Measurements from ENCODE around the gene PABPN1L.

PABPN1L gene

DNA sequence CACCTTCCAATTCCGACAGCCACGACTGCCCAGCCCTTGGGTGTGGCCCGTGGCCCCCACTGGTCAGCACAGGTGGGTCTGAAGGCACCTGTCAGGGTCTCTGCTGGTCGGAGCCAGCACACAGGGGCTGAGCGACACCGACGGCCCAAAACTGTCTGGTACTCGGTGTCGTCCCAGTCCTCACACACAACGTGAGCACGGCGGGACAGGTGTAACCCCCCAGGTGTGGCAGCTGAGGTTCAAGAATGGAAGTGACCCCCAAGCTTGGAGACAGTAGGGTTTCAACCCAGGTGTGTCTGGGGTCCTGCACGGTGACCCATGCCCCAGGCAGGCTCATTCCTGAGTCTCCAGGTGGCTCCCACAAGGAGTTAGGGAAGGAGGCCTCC is 10.7 kb downstream of the PABPN1L start:
- Mint-ChIP-seq H3K4me3 (peak overlapping the region; percentile 76 to 83), H3K27ac (peak overlapping the region in 1 of 2 donors; percentile 6), H3K9me3 (no peaks in the 10 kb centered on the region), H3K27me3 (no peaks in the 10 kb centered on the region), H3K4me1 (peaks cover 39% of the 10 kb centered on the region)
- DNase-seq (no peak), ATAC-seq (no peak)

DNA sequence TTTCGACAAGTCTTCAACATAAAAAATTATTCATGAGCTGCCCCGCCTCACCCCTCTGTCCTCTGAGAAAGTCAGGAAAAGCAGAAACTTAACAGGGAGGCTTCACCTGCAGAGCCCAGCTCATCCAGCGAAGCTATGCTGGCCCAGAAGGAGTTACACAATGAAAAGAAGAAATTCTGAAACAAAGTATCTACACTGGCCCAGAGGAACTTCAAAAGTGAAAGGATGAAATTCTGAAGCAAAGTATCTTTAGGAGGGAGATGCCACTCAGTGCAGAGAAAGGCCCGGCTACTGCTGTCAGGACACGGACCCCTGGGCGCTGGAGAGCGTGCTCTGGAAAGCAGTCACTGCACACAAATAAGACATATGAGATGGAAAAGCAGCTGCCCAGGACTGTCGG is 11.3 kb downstream of the PABPN1L start:
- Mint-ChIP-seq H3K27ac (no peak overlapping the region), H3K27me3 (no peaks in the 10 kb centered on the region), H3K4me3 (peak overlapping the region; percentile 63 to 67), H3K4me1 (peaks cover 39% of the 10 kb centered on the region), H3K9me3 (no peaks in the 10 kb centered on the region)
- ATAC-seq (no peak), DNase-seq (no peak)

DNA sequence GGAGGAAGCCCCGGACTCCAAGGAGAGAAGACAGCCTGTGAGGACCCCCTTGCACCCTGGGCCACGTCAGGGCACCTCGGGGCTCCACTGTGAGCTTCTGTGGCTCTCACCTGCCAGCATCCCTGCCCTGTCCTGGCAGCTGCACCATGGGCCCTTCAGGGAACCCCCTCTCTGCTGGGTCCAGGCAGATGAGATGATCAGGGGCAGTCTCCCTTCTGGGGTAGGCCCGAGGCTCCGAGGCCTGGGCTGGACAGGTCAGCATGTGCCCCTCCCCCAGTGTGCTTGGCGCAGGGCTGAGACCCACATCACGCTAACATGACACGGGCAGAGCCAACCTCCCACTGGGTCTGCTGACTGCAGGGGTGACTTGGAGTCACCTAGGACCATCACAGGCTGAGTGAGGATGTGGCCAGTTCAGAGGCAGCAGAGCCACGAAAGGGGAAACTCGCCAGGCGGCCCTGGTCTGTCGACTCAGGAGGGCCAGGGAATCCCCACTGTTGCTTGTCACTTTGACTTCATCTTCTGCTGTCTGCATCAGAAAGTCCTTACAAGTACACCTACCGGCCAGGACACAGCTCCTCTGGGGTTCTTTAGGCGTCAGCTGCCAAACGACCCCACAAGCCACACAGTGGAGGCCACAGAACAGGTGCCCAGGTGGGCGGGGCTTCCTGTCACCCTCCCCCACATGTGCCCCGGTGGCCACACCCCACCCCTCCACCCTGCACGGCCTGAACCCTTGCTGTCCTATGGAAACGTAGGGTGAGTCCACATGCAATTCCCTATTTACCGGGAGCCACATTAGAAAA is 12.0 kb downstream of the PABPN1L start:
- no peaks in the 10 kb centered on the region for H3K9me3 Mint-ChIP-seq
- no peaks in the 10 kb centered on the region for H3K27me3 Mint-ChIP-seq
- DNase-seq (peak; percentile 15 to 38), ATAC-seq (peak; percentile 48)
- peaks cover 39% of the 10 kb centered on the region for H3K4me1 Mint-ChIP-seq
- H3K27ac Mint-ChIP-seq, result no peak overlapping the region
- peak overlapping the region in 1 of 2 donors; percentile 33 for H3K4me3 Mint-ChIP-seq

DNA sequence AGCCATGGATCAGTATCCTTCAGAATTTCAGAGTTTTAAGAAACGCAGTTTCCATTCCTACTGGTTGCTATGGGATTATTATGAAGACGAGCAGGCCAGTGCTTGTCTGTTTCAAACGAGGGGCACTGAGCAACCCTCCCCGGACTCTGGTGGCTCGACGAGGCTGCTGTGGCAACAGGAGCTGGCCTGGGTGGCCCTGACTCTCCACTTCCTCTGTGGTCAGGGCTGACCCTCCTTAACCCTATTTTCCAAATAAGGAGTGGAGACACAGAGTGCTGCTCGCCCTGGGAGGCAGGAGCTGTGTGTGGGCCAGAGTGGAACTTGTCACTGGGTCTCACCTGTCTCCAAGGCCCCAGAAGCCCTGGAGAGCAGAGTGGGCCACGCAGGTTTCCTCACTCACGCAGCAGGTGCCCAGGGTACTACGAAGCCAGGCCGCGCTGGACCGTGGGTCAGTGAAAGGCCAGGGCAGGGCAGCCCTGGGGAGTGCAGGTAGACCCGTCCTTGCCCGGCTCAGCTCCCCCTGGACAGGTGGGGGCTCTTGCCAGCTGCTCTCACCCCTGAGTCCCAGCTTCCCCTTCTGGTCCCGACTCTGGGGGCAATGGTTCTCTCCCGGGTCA is 13.0 kb downstream of the PABPN1L start:
- Mint-ChIP-seq H3K9me3 (no peaks in the 10 kb centered on the region), H3K4me1 (peaks cover 35% of the 10 kb centered on the region), H3K27me3 (no peaks in the 10 kb centered on the region), H3K4me3 (no peak overlapping the region), H3K27ac (peak overlapping the region in 1 of 2 donors; percentile 12)
- DNase-seq, result no peak
- no peak for ATAC-seq

DNA sequence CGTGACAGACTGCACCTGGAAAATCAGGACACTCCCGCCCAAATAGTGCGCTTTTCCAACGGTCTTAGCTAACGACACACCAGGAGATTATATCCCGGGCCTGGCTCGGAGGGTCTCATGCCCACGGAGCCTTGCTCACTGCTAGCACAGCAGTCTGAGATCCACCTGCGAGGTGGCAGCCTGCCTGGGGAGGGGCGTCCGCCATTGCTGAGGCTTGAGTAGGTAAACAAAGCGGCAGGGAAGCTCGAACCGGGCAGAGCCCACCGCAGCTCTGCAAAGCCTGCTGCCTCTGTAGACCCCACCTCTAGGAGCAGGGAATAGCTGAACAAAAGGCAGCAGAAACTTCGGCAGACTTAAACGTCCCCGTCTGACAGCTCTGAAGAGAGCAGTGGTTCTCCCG is 14.8 kb downstream of the PABPN1L start:
- H3K4me1 Mint-ChIP-seq, result peaks cover 25% of the 10 kb centered on the region
- no peaks in the 10 kb centered on the region for H3K9me3 Mint-ChIP-seq
- no peak overlapping the region for H3K4me3 Mint-ChIP-seq
- DNase-seq (no peak), ATAC-seq (no peak)
- H3K27ac Mint-ChIP-seq, result no peak overlapping the region
- H3K27me3 Mint-ChIP-seq, result no peaks in the 10 kb centered on the region

DNA sequence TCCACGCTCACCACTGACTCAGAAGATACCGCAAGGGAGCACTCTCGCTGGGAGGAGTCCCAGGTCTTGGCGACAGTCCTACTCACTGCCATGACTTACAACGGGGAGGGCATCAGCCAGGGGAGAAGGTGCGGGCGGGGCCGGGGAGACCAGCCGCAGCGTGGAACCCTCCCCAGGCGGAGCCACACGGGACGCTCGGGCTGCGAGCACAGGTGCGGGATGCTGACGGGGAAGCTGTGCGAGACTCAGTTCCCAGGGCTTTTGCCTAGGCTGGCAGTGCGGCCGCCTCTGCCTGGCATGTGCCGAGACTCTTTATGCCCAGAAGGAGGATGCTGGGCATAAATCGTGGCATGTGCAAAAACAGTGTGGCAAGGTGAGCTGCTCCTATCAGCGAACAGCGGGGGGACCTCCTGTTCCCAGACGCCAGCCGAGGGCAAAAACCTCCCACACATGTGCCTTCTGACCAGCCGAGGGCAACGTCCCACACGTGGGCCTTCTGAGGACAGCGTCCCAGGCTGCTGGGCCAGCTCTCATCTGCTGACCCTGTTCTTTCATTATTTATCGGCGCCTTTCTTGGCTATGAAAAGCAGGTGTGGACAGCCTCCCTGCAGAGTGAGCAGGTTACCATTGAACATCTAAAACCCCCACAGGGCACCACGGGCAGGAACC is 15.8 kb downstream of the PABPN1L start:
- Mint-ChIP-seq H3K27me3 (no peaks in the 10 kb centered on the region), H3K9me3 (no peaks in the 10 kb centered on the region), H3K27ac (peak overlapping the region in 1 of 2 donors; percentile 12), H3K4me1 (peaks cover 19% of the 10 kb centered on the region), H3K4me3 (no peak overlapping the region)
- DNase-seq (no peak), ATAC-seq (no peak)

DNA sequence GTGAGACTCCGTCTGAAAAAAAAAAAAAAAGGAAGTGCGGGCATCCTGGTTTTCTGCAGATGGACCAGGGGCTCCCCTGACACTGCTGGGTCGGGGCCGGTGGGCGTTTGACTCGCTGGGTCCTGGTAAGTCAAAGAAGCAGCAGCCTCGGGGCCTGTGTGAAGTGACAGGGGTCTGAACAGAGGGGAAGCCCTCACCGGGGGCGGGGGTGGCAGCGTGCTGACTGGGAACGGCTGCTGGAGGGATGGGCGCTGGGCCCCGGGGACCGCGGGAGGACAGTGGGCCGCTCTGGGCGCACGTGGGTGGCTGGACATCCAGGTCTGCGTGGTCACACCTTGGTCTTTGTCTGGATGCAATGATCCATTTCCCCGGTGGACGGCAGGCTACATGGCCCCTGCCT is 17.9 kb downstream of the PABPN1L start:
- Mint-ChIP-seq H3K4me1 (no peaks in the 10 kb centered on the region), H3K4me3 (no peak overlapping the region), H3K27me3 (no peaks in the 10 kb centered on the region), H3K27ac (no peak overlapping the region), H3K9me3 (no peaks in the 10 kb centered on the region)
- ATAC-seq (no peak), DNase-seq (no peak)

DNA sequence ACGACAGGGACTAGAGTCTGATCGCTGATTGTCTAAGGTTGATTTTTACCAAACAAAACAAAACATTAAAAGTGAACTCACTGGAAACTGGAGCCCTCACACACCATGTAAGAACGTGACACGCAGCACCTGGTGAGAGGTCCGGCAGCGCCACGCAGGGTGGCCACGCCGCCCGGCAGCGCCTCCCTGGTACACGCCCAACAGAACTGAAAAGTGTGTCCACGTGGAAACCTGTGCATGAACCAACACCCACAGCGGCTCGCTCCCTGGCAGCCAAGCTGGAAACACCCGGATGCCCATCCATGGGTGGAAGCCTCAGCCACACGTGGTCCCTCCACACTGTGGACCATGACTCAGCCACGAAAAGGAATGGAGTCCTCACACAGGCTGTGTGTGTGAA is 18.8 kb downstream of the PABPN1L start:
- ATAC-seq (no peak), DNase-seq (no peak)
- Mint-ChIP-seq H3K9me3 (no peaks in the 10 kb centered on the region), H3K4me3 (no peak overlapping the region), H3K27me3 (no peaks in the 10 kb centered on the region), H3K4me1 (no peaks in the 10 kb centered on the region), H3K27ac (no peak overlapping the region)

DNA sequence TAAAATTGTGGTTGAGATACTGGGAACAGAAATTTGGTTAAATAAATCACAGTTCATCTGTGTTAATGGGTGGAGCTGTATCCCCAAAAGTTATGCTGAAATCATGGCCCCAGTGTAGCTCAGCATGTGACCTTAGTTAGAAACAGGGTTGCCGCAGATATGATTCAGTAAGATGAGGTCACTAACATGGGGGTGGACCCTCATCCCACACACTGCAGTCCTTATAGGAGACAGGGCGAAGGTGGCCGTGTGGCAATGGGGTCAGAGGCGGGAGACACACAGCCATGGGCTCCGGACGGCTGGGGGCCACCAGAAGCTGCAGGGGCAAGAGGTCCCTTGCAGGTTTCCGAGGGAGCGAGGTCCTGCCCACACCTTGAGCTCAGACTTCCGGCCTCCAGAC is 20.4 kb downstream of the PABPN1L start:
- Mint-ChIP-seq H3K27me3 (no peaks in the 10 kb centered on the region), H3K4me3 (no peak overlapping the region), H3K9me3 (no peaks in the 10 kb centered on the region), H3K27ac (no peak overlapping the region), H3K4me1 (no peaks in the 10 kb centered on the region)
- DNase-seq (no peak), ATAC-seq (no peak)

DNA sequence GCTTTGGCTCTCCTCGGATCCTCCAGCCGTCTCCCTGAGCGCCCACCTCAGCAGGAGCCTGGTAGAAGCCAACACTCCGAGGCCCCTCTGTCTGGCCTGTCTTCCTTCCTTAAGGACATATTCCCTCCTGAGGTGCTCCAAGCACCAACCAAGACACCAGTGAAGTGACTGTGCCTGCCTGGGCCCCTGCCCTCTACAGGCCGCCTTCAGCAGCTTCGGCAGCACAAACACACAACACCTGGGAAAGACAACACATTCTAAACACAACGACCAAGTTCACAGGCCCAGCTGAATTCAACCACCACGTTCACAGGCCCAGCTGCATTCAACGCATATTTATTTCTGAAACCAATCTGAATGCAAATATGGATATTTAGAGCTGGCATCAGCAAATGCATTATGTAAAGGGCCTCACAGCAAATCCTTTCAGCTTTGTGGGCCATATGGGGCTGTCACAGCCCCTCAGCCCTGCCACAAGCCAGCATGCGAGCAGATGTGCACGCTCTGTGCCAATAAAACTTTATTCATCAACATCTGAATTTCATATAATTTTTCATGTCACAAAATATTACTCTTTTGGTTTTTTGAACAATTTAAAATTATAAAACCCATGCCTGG is 21.9 kb downstream of the PABPN1L start:
- DNase-seq, result no peak
- ATAC-seq, result no peak
- Mint-ChIP-seq H3K27me3 (no peaks in the 10 kb centered on the region), H3K9me3 (no peaks in the 10 kb centered on the region), H3K27ac (no peak overlapping the region), H3K4me3 (no peak overlapping the region), H3K4me1 (no peaks in the 10 kb centered on the region)

DNA sequence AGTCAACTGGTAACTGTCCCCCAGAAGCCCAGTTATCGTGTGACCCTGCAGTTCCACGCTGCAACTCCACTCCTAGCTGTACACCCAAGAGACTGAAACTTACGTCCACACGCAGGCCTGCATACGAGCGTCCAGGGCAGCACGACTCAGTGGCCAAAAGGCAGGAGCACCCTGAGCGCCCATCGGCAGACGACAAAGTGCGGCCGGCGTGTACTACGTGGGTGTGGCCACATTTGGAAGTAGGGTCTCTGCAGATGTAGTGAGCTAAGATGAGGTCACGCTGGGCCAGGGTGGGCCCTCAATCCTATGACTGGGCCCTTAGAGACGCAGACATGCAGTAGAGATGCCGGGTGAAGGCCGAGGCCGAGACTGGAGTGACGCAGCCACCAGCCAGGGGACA is 23.2 kb downstream of the PABPN1L start:
- H3K4me1 Mint-ChIP-seq, result no peaks in the 10 kb centered on the region
- no peak for DNase-seq
- H3K27me3 Mint-ChIP-seq, result no peaks in the 10 kb centered on the region
- ATAC-seq, result no peak
- H3K27ac Mint-ChIP-seq, result no peak overlapping the region
- H3K4me3 Mint-ChIP-seq, result no peak overlapping the region
- no peaks in the 10 kb centered on the region for H3K9me3 Mint-ChIP-seq

DNA sequence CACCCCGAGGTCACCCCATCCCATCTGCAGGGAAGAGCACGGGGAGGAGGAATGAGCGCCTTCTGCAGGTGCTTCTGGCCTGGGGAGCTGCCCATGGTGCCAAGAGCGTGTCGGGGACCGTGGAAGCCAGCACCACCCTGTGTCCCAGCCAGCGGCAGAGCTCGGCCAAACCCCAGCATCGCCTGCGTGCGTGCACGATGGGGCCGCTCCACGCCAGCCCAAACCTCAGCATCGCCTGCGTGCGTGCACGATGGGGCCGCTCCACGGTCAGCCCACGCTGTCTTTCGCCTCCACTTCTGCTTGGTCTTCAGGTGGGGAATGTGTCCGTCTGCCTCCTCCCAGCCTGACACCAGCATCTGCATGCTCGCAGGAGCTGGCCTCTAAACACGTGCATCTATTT is 23.7 kb downstream of the PABPN1L start:
- H3K4me3 Mint-ChIP-seq, result no peak overlapping the region
- H3K4me1 Mint-ChIP-seq, result no peaks in the 10 kb centered on the region
- H3K27me3 Mint-ChIP-seq, result no peaks in the 10 kb centered on the region
- no peaks in the 10 kb centered on the region for H3K9me3 Mint-ChIP-seq
- DNase-seq, result no peak
- no peak for ATAC-seq
- H3K27ac Mint-ChIP-seq, result no peak overlapping the region

DNA sequence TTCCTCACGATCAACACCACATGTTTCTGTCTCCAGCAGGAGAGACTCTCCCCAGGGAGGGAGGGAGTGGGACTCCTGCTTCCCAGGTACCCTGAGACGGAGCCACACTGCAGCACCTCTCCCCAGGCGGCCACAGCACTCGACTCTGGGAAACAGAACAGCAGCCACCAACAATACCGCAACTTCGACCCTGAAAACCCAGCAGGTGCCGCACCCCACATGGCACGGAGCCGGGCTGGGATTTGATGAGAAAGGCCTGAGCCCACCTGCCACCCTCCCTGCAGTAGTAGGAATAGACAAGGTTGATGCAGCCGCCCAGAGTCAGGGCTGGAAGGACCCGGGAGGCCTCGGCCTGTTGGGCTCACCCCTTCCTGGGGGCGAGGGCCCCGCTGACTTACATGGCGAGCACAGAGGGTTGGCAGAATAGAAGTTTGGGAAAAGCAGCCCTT is 24.1 kb downstream of the PABPN1L start:
- no peaks in the 10 kb centered on the region for H3K4me1 Mint-ChIP-seq
- H3K4me3 Mint-ChIP-seq, result no peak overlapping the region

DNA sequence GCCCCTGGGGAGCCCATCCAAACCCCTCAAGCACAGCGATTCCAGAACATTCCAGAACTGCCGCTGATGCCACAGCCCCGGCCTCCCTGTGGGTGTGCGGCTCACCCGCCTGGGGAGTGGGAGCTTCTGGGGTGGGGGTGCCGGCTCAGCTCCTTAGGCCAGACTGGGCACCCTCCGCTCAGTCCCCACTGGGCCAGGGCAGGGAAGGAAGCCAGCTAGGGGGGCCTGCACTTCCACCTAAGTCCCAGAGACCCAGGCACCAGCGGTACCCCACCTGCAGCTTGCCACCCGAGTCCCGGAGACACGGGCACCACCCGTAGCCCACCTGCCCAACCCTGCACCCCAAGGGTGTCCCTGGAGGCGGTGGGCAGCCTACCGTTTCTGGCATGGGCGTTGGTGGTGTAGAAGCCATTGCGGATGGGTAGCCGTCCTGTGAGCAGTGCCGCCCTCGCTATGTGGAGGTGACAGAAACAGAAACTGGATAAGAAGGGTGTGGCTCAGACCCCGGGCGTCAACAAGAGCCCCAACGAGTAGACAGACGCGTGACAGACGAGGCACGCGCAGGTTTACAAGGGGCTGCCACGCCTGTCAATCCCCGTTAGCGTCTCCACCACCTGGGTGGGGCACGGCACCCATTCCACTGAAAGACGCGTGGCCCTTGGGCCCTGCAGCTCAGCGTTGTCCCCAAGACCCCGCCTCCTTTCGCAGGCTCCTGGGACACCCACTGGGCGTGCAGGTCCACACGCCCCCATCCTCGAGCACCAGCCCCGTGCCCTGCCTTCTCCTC is 24.7 kb downstream of the PABPN1L start:
- Mint-ChIP-seq H3K4me3 (no peak overlapping the region), H3K27ac (peak overlapping the region in 1 of 2 donors; percentile 74), H3K4me1 (no peaks in the 10 kb centered on the region), H3K9me3 (no peaks in the 10 kb centered on the region), H3K27me3 (no peaks in the 10 kb centered on the region)
- DNase-seq (no peak), ATAC-seq (peak; percentile 31)

More for the DNA sequence above, 24.1 kb downstream of the PABPN1L start:
- H3K27ac Mint-ChIP-seq, result no peak overlapping the region
- no peaks in the 10 kb centered on the region for H3K27me3 Mint-ChIP-seq
- DNase-seq, result no peak
- ATAC-seq, result no peak
- H3K9me3 Mint-ChIP-seq, result no peaks in the 10 kb centered on the region

DNA sequence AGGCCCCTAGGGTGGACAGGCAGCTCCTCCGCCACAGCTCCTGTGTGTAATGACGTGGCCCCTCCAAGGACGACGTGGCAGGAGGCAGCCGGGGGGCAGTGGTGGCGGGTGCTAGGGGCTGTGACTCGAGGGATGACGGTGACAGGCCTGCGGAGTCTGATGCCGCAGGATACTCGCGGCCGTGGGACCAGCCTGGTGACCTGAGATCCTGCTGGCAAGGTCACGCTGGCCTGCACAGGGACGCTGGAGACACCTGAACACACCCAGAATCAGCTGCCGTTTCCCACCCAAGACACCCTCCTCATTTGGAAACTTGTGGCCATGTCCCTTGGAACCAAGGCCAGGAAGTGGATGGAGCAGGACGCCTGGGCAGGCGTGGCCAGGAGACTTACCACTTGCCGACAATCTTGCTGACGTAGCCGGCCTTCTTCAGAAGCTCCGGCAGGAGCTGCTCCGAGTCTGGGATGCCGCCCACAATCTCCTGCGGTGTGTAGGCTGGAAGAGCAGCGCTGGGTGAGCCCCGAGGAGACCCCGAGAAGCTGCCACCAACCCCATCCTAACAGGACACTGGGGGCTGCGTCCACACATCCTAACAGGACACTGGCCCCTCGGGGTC is 25.8 kb downstream of the PABPN1L start:
- no peaks in the 10 kb centered on the region for H3K27me3 Mint-ChIP-seq
- H3K27ac Mint-ChIP-seq, result no peak overlapping the region
- no peaks in the 10 kb centered on the region for H3K4me1 Mint-ChIP-seq
- no peak overlapping the region for H3K4me3 Mint-ChIP-seq
- no peak for DNase-seq
- no peaks in the 10 kb centered on the region for H3K9me3 Mint-ChIP-seq
- no peak for ATAC-seq
